HG02885 (cell line): ENCODE data around the gene PDE7B.
"Not testable (repeated sequence)": the region's sequence is repeated elsewhere in the genome, so short reads cannot be mapped to it uniquely, and the experiment has no call there.

Source experiments
- ATAC-seq: cut with Tn5 transposase; IDR thresholded peaks from one replicate; pipeline ENCODE4 v1.9.1; 2021; ENCODE audit warnings: mild to moderate bottlenecking; ENCODE audit not compliant: unreplicated experiment, poor library complexity

The PDE7B gene

GRCh38 chr6:136090929-136091328, 239.4 kb downstream of the PDE7B start:
- no peak for ATAC-seq

DNA sequence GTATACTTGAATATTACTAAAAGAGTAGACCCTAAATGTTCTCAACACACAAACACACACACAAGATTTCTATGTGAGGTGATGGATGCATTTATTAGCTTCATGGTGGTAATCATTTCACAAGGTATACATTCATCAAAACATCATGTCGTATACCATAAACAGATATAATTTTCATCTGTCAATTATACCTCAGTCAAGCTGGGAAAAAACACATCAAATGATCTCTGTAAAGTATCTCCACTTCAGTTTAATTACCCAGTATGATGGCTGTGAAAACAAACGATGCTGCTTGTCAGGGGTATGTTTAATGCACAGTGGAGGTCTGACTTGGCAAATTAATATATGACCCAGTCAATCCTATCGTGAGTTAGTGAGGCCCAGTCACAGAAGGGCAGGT, 241.4 kb downstream of the PDE7B start:
- ATAC-seq = no peak

DNA sequence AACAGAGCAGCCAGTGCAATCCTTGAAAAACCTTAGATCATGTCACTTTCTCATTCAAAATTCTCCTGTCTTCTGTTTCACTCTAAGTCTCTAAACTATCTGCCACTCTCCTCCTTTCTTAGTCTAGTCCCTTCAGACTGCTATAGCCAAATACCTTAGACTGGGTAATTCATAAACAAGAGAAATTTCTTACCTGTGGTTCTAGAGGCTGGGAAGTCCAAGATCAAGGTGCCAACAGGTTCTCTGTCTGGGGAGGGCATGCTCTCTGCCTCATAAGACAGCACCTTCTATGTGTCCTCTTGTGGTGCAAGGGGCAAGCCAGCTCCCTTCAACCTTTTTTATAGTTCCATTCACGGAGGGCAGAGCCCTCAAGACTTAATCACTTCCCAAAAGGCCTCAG, 242.3 kb downstream of the PDE7B start:
- ATAC-seq = no peak

- ATAC-seq = no peak
Measured at GRCh38 chr6:136094812-136095211, 243.3 kb downstream of the PDE7B start.

- no peak for ATAC-seq
Measured at GRCh38 chr6:136095986-136096385, 244.5 kb downstream of the PDE7B start.

DNA sequence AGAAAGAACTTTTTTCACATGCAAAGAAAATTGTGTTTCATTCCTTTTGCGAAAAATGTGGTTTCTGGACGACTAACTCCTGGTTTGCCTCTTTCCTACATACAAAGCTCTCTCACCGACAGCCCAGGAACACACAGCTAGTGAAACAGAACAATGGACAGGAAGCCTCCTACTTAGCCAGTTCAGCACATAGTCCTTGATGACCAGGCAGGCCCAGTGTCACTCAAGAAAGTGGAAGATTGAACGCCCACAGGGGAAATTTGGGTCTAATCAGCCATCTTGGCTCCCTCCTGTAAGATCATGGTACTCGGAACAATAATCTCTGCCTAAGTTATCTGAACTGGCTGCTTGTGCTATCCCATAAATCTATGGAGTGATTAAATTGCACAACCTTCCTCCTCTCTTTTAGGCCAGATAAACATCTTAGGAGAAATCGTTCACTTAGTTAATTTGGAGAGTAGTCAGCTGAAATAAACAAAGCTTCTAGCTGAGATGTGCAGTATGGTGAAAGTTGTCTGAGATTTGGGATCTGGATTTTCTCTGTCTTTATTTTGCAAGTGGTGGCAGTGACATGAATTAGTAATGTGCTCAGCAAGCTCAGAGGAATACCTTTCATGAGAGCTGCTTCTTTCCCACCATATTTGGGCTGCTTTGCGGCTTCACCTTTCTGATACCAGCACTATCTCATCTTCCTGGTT, 251.6 kb downstream of the PDE7B start:
- no peak for ATAC-seq

GRCh38 chr6:136103763-136104311, 252.3 kb downstream of the PDE7B start:
- no peak for ATAC-seq

DNA sequence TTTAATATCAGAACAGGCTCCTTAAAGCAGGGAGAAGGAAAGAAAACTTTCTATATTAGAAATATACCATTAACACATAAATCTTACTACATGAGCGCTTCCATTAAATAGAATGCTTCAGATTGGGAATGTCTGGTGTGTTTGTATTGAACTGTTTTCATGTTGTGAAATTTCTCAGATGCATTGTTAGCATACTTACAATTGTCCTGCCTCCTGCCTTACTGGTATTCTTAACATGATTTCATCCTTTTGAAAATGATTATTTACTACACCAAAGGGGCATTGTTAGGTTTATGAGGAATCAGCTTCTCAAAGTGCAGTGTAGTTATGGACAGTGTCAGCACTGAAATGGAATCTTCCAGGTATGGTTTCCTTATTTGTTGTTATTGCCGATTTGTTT, 253.1 kb downstream of the PDE7B start:
- ATAC-seq = no peak

- ATAC-seq = not testable (repeated sequence)
Measured at GRCh38 chr6:136105797-136106196, 254.3 kb downstream of the PDE7B start.

GRCh38 chr6:136108361-136108945, 257.0 kb downstream of the PDE7B start:
- no peak for ATAC-seq

GRCh38 chr6:136111831-136112230, 260.3 kb downstream of the PDE7B start:
- no peak for ATAC-seq

DNA sequence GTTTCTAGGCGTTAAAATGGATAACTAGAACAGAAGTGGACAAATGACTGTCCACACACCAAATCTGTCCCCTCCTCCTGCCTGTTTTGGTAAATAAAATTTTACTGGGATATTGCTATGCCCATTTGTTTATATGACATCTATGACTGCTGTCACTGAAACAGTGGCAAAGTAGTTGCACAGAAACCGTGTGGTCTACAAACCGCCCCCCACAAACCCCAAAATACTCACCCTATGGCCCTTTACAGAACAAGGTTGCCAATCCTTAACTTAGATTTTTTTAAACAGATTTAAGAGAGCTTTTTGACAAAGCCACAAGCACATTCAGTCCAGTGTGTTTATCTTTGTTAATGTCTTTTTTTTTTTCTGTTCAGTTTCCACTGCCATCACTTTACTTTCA, 260.8 kb downstream of the PDE7B start:
- no peak for ATAC-seq

DNA sequence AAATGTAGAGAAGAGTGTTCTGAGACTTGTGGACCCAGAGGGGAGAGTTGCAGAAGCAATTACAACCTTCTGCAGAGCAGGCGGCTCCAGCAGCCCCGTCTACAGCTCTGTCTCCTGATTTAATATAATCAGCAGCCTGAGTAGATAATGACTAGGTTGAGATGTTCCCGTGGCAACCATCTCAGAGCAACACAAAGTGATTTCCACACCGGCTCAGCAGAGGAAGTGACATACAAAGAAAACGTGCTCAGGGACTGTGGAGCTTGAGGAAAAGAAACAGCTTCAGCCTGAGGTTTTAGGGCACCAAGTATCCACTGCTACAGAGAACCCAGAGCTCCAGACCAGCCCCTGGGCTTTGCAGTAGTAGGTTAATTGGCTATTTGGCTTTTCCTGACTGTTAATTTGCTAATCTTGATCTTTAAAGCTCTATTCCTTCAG, 262.3 kb downstream of the PDE7B start:
- no peak for ATAC-seq

GRCh38 chr6:136114661-136115060, 263.2 kb downstream of the PDE7B start:
- no peak for ATAC-seq

- ATAC-seq = no peak
Measured at GRCh38 chr6:136115941-136116340, 264.4 kb downstream of the PDE7B start.

GRCh38 chr6:136117081-136117480, 265.6 kb downstream of the PDE7B start:
- ATAC-seq = no peak

DNA sequence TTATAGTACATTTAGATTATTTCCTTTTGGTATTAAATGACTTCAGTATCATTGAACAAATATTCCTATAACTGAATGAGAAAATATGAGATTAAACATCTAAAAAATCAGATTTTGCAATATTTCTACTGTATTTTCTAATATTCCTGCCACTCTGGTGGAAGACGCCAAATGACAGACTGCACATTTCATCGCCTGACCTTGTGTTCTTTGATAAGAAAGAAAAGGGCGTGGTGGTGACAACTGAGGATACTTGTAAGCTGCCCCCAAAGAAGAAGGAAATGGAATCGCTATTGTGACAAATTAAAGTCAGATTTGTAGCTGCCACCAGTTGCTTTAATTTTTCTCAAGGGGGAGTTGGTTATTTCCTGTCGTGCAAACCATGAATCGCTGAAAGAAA, 267.3 kb downstream of the PDE7B start:
- no peak for ATAC-seq

DNA sequence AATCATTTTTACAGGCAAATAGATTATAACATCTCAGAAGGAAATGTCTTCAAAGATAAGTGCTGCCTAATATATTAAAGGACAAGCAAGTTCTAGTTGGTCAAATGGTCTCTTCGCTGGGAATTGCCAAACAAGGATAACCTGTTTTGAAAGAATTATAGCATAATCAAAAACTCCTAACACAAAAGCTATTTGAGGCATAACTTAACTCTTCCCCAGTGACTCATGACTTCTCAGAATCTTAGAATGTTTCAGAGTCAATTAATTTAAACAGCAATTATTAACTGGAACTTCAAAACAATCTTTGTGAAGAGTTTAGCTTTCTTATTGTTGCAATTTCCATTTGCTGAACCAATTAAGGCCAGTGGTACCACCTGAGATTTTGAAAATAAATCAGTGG, 272.0 kb downstream of the PDE7B start:
- ATAC-seq = no peak

GRCh38 chr6:136125585-136125984, 274.1 kb downstream of the PDE7B start:
- no peak for ATAC-seq

- no peak for ATAC-seq
Measured at GRCh38 chr6:136127873-136128272, 276.4 kb downstream of the PDE7B start.

GRCh38 chr6:136129365-136129764, 277.9 kb downstream of the PDE7B start:
- ATAC-seq = no peak

DNA sequence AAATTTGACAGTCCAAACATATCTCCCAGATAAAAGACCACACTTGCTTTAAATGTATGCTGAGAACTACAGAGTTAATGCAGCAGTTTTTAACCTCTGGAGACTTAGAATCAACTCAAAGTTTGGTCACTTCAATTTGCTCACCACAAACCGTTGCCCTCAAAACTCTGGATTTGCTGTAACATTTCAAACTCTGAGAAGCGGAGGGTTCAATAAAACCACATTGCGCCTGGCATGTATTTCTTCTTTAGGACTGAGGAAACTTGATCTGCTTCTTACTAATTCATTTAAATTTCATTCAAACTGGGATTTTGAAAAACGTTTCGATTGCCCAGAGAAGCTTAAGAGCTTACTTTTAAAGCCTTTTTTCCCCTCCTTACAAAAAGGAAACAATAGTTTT, 282.8 kb downstream of the PDE7B start:
- no peak for ATAC-seq
